Measurements from ENCODE around the gene TRAPPC3L. TPM values are rescaled to one million over a fixed set of nuclear protein-coding genes. Genes with fewer than 3 reads are reported as not detected.

Gene TRAPPC3L
- total RNA-seq, 4 donors from 2014 or later = not detected

DNA sequence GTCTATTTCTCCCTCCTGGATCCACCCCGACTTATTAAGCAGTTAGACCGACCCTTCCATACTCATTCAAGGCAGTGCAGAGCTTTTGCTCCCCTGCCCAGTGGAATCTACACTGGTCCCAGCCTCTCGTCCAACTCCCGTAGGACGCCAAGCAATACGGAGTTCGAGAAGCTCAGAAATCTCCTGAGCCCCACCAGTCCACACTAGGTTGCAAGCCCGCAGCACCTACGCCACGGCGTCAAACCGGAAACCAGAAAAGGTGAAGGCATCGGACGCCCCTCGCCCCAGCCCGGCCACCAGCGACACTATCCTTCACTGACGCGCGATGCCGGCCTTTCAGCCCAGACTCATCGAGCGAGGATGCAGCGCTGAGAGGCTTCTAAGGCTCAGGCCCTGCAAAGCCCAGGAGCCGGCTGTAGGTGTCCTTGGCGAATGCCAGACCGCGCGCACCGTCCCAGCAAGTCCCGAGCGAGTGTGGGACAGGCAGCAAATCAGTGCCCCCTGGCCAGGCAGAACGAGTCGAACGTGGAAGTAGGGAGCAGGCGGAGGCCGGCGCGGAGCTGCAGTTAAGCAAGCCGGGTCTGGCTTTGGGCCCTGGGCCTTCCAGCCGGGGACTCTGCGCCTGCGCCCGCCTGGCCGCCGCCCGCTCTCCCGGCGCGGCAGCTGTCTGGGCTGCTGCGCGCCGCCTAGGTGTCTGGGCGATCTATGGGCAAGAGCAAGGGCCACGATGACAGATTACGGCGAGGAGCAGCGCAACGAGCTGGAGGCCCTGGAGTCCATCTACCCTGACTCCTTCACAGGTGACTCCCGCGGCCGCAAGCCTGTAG, 25.6 kb upstream of the TRAPPC3L start, which contains the start of gene RWDD1:
RWDD1 (plus strand) TSS at position 649 of the 827 bp plus-strand sequence; CDS start at position 728, 79 bp downstream.
- no peaks in the 10 kb centered on the region for H3K27me3 ChIP-seq
- peak within 1 kb of the TSS; percentile 61 to 84 (median 77) for H3K4me3 ChIP-seq
- DNase-seq = peak; percentile 96 to 99 (median 98)
- no peaks in the 10 kb centered on the region for H3K36me3 ChIP-seq
- H3K9me3 ChIP-seq = no peaks in the 10 kb centered on the region
- peak within 1 kb of the TSS; percentile 78 to 93 (median 90) for H3K27ac ChIP-seq
- TF ChIP-seq, protein P1, sequence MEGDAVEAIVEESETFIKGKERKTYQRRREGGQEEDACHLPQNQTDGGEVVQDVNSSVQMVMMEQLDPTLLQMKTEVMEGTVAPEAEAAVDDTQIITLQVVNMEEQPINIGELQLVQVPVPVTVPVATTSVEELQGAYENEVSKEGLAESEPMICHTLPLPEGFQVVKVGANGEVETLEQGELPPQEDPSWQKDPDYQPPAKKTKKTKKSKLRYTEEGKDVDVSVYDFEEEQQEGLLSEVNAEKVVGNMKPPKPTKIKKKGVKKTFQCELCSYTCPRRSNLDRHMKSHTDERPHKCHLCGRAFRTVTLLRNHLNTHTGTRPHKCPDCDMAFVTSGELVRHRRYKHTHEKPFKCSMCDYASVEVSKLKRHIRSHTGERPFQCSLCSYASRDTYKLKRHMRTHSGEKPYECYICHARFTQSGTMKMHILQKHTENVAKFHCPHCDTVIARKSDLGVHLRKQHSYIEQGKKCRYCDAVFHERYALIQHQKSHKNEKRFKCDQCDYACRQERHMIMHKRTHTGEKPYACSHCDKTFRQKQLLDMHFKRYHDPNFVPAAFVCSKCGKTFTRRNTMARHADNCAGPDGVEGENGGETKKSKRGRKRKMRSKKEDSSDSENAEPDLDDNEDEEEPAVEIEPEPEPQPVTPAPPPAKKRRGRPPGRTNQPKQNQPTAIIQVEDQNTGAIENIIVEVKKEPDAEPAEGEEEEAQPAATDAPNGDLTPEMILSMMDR (IDR thresholded peaks at IDR 0.05) = peak in 4 of 6 experiments; percentile 29 to 44 (median 36)
- peak; percentile 61 to 68 for TF ChIP-seq POLR2A (IDR thresholded peaks at IDR 0.05)
- peaks cover 0 to 22% (median 5%) of the 10 kb centered on the region in 4 donors for H3K4me1 ChIP-seq

DNA sequence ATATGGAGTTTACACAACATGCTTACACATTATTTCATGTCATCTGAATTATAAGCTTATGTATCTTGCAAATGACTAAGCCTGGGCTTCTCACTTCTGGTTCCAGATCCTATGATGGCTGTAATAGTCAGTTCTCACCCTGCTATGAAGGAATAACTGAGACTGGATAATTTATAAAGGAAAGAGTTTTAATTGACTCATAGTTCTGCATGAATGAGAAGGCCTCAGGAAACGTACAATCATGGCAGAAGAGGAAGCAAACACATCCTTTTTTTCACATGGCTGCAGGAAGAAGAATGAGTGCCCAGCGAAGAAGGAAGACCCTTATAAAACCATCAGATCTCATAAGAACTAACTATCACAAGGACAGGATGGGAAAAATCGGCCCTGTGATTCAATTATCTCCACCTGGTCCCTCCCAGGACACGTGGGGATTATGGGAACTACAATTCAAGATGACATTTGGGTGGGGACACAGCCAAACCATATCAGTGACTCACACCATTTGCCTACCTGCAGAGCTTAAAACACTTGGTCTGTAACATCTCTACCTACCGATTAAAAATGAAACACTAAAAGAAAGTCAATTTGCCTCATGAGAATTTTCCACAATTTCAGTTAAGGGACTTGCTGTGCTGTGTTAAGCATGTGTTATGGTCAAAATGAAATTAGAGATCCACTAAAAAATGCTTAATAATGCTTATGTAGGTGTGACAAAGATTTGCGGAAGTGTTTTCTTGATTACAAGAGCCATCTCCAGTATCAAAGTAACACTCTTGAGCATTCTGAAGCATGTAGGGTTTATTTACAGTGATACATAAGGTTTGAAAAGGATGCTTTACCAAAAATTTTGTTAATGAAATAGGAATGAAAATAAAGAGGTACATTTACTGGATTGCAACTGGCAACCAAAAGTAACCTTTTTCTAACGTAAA, 23.6 kb upstream of the TRAPPC3L start:
- Histone ChIP-seq H3K9me3 (no peaks in the 10 kb centered on the region), H3K4me3 (no peak overlapping the region), H3K27ac (no peak overlapping the region), H3K36me3 (no peaks in the 10 kb centered on the region), H3K4me1 (peaks cover 0 to 22% (median 5%) of the 10 kb centered on the region in 4 donors), H3K27me3 (no peaks in the 10 kb centered on the region)
- no peak for DNase-seq
- TF ChIP-seq POLR2A (IDR thresholded peaks at IDR 0.05) = no peak
- TF ChIP-seq, protein P1 (IDR thresholded peaks at IDR 0.05) = no peak

DNA sequence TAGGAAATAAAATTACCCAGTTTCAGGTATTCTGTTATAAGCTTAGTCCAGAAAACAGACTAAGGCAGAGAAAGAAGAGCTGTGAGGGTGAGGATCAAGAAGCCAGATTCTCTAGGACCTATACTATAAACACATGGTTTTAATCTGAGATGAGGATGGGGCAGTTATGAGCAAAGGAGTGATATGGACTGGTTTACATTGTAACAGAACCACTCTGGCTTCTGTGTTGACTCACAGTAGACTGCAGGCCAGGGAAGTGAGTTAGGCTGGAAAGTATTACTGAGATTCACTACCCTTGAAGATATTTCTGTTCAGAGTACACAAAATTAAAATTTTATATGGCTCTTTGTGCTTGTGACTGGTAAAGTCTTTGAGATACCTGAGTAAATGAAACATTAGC, 22.6 kb upstream of the TRAPPC3L start:
- Histone ChIP-seq H3K9me3 (no peaks in the 10 kb centered on the region), H3K27ac (no peak overlapping the region), H3K36me3 (no peaks in the 10 kb centered on the region), H3K4me3 (no peak overlapping the region), H3K27me3 (no peaks in the 10 kb centered on the region), H3K4me1 (peaks cover 0 to 16% (median 3%) of the 10 kb centered on the region in 4 donors)
- DNase-seq = no peak
- TF ChIP-seq, protein P1 (IDR thresholded peaks at IDR 0.05) = no peak
- TF ChIP-seq POLR2A (IDR thresholded peaks at IDR 0.05) = no peak

GRCh38 chr6:116564921-116565872, 19.7 kb upstream of the TRAPPC3L start:
- Histone ChIP-seq H3K27me3 (no peaks in the 10 kb centered on the region), H3K4me1 (peaks cover 0 to 5% (median 0%) of the 10 kb centered on the region in 4 donors), H3K27ac (no peak overlapping the region), H3K36me3 (no peaks in the 10 kb centered on the region), H3K4me3 (peak overlapping the region in 2 of 4 donors; percentile 22 to 23), H3K9me3 (no peaks in the 10 kb centered on the region)
- TF ChIP-seq, protein P1 (IDR thresholded peaks at IDR 0.05) = no peak
- no peak for TF ChIP-seq POLR2A (IDR thresholded peaks at IDR 0.05)
- DNase-seq = peak in 2 of 3 donors; percentile 47 to 49
